ENCODE results near the gene KDM2B.

The KDM2B gene

DNA sequence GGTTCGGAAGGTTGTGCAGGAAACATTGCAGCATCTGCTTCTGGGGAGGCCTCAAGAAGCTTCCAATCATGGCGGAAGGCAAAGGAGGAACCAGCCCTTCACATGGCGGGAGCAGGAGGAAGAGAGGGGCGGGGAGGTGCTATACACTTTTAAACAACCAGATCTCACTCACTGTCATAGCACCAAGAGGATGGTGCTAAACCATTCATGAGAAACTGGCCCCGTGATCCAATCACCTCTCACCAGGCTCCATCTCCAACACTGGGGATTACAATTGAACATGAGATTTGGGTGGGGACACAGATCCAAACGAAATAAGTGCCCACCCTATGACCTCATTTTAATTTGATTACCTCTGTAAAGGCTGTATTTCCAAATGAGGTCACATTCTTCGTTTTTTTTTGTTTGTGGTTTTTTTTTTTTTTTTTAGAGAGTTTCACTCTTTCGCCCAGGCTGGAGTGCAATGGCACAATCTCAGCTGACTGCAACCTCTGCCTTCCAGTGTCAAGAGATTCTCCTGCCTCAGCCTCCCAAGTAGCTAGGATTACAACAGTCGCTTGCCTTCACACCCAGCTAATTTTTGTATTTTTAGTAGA lies 34.1 kb upstream of the KDM2B start:
- H3K27ac ChIP-seq: no peak overlapping the region
- no peak overlapping the region for H3K9ac ChIP-seq (ENCODE audit: insufficient read length)
- H3K4me3 ChIP-seq: no peak overlapping the region
- no peaks in the 10 kb centered on the region for H3K36me3 ChIP-seq (ENCODE audit: insufficient read depth, low read length)
- H3K9me3 ChIP-seq (ENCODE audit: low read depth, low read length): no peaks in the 10 kb centered on the region
- TF ChIP-seq EZH2 (IDR thresholded peaks at IDR 0.05): no peak
- no peak for TF ChIP-seq FOXP2 (optimal IDR thresholded peaks at IDR 0.05; ENCODE audit: control extremely low read depth, extremely low read length, insufficient read depth)
- TF ChIP-seq POLR2AphosphoS5 (IDR thresholded peaks at IDR 0.05; ENCODE audit: borderline replicate concordance, low read depth, low read length): no peak
- DNase-seq (ENCODE audit: low read depth, low spot score): no peak

DNA sequence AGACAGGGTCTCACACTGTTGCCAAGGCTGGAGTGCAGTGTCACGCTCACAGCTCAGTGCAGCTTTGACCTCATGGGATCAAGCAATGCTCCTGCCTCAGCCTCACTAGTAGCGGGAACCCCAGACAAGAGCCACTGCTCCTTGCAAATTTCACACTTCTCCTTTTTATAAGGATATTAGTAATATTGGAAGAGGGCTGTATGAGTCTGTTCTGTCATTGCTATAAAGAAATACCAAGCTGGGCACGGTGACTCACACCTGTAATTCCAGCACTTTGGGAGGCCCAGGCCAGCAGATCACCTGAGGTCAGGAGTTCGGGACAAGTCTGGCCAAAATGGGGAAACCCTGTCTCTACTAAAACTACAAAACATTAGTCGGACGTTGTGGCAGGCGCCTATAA lies 32.6 kb upstream of the KDM2B start:
- no peak overlapping the region for H3K4me3 ChIP-seq
- no peak for DNase-seq (ENCODE audit: low read depth, low spot score)

DNA sequence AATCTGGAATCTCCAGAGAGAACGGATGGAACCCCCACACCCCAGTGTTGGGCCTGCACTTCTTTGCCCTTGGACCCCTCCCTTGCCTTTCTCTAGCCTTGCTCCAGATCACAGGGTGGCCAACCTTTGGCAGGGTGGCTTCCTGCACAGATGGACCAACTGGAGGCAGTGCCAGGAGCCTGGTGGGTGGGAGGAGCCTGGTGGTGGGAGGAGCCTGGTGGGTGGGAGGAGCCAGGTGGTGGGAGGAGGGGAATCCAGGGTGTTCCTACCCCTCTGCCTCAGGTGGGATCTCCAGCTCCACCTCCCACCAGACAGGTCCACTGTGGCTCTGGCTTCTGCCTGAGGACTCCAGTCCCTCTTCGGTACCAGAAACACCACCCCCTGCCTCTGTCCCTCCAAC lies 30.5 kb upstream of the KDM2B start:
- TF ChIP-seq EZH2 (IDR thresholded peaks at IDR 0.05) (no peak), POLR2AphosphoS5 (IDR thresholded peaks at IDR 0.05; ENCODE audit: borderline replicate concordance, low read depth, low read length) (no peak), FOXP2 (optimal IDR thresholded peaks at IDR 0.05; ENCODE audit: control extremely low read depth, extremely low read length, insufficient read depth) (no peak)
- no peak for DNase-seq (ENCODE audit: low read depth, low spot score)
- Histone ChIP-seq H3K36me3 (ENCODE audit: insufficient read depth, low read length) (no peaks in the 10 kb centered on the region), H3K27ac (no peak overlapping the region), H3K9ac (ENCODE audit: insufficient read length) (no peak overlapping the region), H3K4me3 (no peak overlapping the region), H3K9me3 (ENCODE audit: low read depth, low read length) (no peaks in the 10 kb centered on the region)

More for the DNA sequence above, 32.6 kb upstream of the KDM2B start:
- Histone ChIP-seq H3K9ac (ENCODE audit: insufficient read length) (no peak overlapping the region), H3K36me3 (ENCODE audit: insufficient read depth, low read length) (no peaks in the 10 kb centered on the region), H3K27ac (no peak overlapping the region), H3K9me3 (ENCODE audit: low read depth, low read length) (no peaks in the 10 kb centered on the region)
- TF ChIP-seq FOXP2 (optimal IDR thresholded peaks at IDR 0.05; ENCODE audit: control extremely low read depth, extremely low read length, insufficient read depth) (no peak), EZH2 (IDR thresholded peaks at IDR 0.05) (no peak), POLR2AphosphoS5 (IDR thresholded peaks at IDR 0.05; ENCODE audit: borderline replicate concordance, low read depth, low read length) (no peak)

DNA sequence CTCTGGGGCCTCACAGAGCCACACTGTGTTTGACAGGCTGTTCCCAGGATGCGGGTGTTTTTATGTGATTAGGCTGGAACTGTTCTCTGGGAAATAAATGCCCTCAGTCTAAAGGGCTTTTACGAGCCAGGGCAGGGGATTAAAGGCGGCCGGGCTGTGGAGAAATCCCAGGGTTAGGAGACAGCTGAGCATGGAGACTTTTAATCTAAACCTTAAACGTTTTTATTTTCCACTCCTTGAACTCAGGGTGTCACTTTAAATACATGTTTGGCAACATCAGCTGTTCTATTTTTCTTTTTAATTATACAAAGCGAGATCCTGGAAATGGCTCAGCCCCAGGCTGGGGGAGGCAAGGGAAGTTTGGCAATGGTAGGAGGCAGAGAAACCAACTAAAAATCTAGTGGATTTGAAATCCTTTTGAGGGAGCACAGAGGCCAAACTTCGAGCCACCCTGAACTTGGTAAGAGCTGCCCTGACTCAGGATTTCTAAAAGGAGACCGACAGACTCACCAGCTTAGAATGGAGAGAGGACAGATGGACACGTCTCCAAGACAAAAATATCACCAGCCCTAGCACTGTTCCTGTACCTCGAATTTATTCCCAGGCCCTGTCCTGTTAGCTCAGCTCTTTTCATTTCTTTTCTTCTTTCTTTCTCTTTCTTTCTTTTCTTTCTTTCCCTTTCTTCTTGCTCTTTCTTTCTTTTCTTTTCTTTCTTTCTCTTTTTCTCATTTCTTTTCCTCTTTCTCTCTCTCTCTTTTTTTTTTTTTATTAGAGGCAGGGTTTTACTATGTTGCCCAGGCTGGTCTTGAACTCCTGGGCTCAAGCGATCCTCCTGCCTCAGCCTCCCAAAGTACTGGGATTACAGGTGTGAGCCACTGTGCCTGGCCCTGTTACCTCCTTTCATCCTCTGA lies 29.7 kb upstream of the KDM2B start:
- H3K4me3 ChIP-seq: no peak overlapping the region; the same call in 1 of the 2 replicates
- H3K9ac ChIP-seq (ENCODE audit: insufficient read length): peak overlapping the region; percentile 39
- DNase-seq (ENCODE audit: low read depth, low spot score): no peak
- peak overlapping the region; percentile 70 for H3K27ac ChIP-seq
- no peaks in the 10 kb centered on the region for H3K36me3 ChIP-seq (ENCODE audit: insufficient read depth, low read length)
- no peak for TF ChIP-seq POLR2AphosphoS5 (IDR thresholded peaks at IDR 0.05; ENCODE audit: borderline replicate concordance, low read depth, low read length)
- TF ChIP-seq FOXP2 (optimal IDR thresholded peaks at IDR 0.05; ENCODE audit: control extremely low read depth, extremely low read length, insufficient read depth): no peak
- no peak for TF ChIP-seq EZH2 (IDR thresholded peaks at IDR 0.05)
- no peaks in the 10 kb centered on the region for H3K9me3 ChIP-seq (ENCODE audit: low read depth, low read length)

DNA sequence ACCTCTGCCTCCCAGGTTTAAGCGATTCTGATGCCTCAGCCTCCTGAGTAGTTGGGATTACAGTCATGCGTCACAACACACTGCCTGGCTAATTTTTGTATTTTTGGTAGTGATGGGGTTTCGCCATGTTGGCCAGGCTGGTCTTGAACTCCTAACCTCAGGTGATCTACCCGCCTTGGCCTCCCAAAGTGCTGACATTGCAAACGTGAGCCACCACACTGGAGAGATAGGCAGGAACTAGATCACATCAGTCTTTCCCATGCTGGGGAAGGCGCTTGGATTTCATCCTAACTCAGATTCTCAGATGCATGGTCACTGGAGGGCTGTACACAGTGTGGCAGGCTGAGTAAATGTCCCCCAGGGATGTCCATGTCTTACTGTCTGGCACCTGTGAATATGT lies 27.5 kb upstream of the KDM2B start:
- H3K36me3 ChIP-seq (ENCODE audit: insufficient read depth, low read length): no peaks in the 10 kb centered on the region
- no peaks in the 10 kb centered on the region for H3K9me3 ChIP-seq (ENCODE audit: low read depth, low read length)
- no peak overlapping the region for H3K27ac ChIP-seq
- no peak for TF ChIP-seq POLR2AphosphoS5 (IDR thresholded peaks at IDR 0.05; ENCODE audit: borderline replicate concordance, low read depth, low read length)
- DNase-seq (ENCODE audit: low read depth, low spot score): no peak
- H3K4me3 ChIP-seq: no peak overlapping the region
- H3K9ac ChIP-seq (ENCODE audit: insufficient read length): no peak overlapping the region

DNA sequence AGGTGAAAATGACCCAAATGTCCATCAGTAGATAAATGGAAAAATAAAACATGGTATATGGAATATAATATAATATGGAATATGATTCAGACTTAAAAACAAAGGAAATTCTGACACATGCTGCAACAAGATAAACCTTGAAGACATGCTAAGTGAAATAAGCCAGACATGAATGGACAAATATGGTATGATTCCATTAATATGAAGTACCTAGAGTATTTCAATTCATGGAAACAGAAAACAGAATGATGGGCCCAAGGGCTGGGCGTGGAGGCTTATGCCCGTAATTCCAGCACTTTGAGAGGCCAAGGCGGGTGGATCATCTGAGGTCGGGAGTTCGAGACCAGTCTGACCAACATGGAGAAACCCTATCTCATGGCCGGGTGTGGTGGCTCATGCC lies 22.8 kb upstream of the KDM2B start:
- H3K36me3 ChIP-seq (ENCODE audit: insufficient read depth, low read length): no peaks in the 10 kb centered on the region
- H3K27ac ChIP-seq: no peak overlapping the region
- no peak overlapping the region for H3K4me3 ChIP-seq
- no peak for DNase-seq (ENCODE audit: low read depth, low spot score)
- H3K9ac ChIP-seq (ENCODE audit: insufficient read length): no peak overlapping the region
- H3K9me3 ChIP-seq (ENCODE audit: low read depth, low read length): no peaks in the 10 kb centered on the region
- no peak for TF ChIP-seq EZH2 (IDR thresholded peaks at IDR 0.05)
- no peak for TF ChIP-seq FOXP2 (optimal IDR thresholded peaks at IDR 0.05; ENCODE audit: control extremely low read depth, extremely low read length, insufficient read depth)
- TF ChIP-seq POLR2AphosphoS5 (IDR thresholded peaks at IDR 0.05; ENCODE audit: borderline replicate concordance, low read depth, low read length): no peak

DNA sequence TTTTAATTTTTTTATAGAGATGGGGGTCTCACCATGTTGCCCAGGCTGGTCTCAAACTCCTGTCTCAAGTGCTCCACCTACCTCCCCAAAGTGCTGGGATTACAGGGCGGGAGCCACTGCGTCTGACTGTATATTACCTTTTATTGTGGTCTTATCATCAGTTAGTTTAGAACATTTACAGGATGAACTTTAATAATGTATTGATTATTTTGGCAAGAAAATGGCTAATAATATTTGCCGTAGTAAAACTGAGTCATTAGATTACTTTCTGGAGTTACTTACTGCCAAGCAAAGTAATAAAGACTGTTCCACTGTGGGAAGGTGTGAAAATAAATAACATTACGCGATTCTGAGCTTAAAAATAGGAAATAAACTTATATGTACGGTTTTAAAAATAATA lies 21.9 kb upstream of the KDM2B start:
- H3K9me3 ChIP-seq (ENCODE audit: low read depth, low read length): no peaks in the 10 kb centered on the region
- H3K9ac ChIP-seq (ENCODE audit: insufficient read length): no peak overlapping the region
- H3K27ac ChIP-seq: no peak overlapping the region
- DNase-seq (ENCODE audit: low read depth, low spot score): no peak
- no peaks in the 10 kb centered on the region for H3K36me3 ChIP-seq (ENCODE audit: insufficient read depth, low read length)
- TF ChIP-seq POLR2AphosphoS5 (IDR thresholded peaks at IDR 0.05; ENCODE audit: borderline replicate concordance, low read depth, low read length) (no peak), EZH2 (IDR thresholded peaks at IDR 0.05) (no peak), FOXP2 (optimal IDR thresholded peaks at IDR 0.05; ENCODE audit: control extremely low read depth, extremely low read length, insufficient read depth) (no peak)
- no peak overlapping the region for H3K4me3 ChIP-seq

DNA sequence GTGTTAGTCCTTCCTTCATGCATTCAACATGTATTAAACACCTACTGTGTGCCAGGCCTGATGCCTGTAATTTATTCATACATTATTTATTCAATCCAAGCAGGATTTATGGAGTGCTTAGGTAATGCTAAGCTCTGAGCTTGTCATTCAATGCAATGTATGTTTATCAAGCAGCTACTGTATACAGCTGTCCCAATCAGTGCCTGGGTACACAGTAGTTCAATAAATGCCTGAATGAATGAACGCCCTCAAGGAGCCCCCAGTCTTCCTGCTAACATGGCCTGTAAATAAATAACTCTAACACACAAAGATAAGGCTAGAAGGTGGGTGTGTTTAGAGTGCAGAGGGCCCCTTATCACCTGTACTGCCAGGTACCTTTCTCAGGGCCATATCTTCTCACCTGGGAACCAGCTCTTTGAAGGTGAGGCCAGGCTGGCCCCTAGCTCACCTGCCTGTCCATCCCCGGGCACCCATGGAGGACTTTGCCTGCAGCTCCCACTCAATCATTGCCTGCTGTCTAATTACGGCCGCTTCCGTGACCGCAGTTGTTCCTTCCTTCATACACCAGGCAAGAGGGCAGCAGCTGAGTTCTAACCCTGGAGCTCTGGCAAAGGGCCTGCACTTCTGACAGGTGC lies 20.0 kb upstream of the KDM2B start:
- no peak for TF ChIP-seq EZH2 (IDR thresholded peaks at IDR 0.05)
- TF ChIP-seq FOXP2 (optimal IDR thresholded peaks at IDR 0.05; ENCODE audit: control extremely low read depth, extremely low read length, insufficient read depth): no peak
- no peak for TF ChIP-seq POLR2AphosphoS5 (IDR thresholded peaks at IDR 0.05; ENCODE audit: borderline replicate concordance, low read depth, low read length)
- H3K36me3 ChIP-seq (ENCODE audit: insufficient read depth, low read length): no peaks in the 10 kb centered on the region
- H3K4me3 ChIP-seq: no peak overlapping the region
- H3K9ac ChIP-seq (ENCODE audit: insufficient read length): no peak overlapping the region
- no peak for DNase-seq (ENCODE audit: low read depth, low spot score)
- H3K9me3 ChIP-seq (ENCODE audit: low read depth, low read length): no peaks in the 10 kb centered on the region
- H3K27ac ChIP-seq: no peak overlapping the region

All from SK-N-MC (cell line).